ENCODE measurements around the gene ZNF175. TPM values are rescaled to one million over a fixed set of nuclear protein-coding genes. Genes with fewer than 3 reads are reported as not detected.

Gene ZNF175
- total RNA-seq, 1 experiment from 2014 or later: 6.9 TPM

DNA sequence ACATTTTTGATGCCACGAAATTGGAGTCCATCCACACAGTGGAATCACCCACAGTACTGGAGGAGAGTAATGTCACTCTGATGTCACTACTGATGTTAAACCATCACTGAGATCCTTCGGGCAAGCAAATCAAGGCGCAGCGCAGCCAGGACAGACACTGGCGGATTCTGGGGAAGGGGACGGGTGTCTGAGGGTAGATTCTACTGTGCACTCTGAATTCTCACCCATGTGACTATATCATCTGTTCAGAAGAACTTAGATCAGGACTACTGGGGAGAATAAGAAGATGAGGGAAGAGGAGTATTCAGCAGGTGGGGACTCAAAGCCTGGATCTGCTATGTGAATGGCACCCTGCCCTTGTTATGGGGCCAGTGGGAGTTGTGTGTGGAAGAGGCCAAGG lies 27.0 kb upstream of the ZNF175 start:
- POLR2A ChIA-PET: no interaction called here
- Mint-ChIP-seq H3K9me3 (ENCODE audit: unreplicated experiment) (peaks cover 8% of the 10 kb centered on the region), H3K27me3 (ENCODE audit: insufficient read depth, unreplicated experiment) (no peaks in the 10 kb centered on the region), H3K4me3 (ENCODE audit: unreplicated experiment) (no peak overlapping the region), H3K27ac (ENCODE audit: low read depth, unreplicated experiment) (no peak overlapping the region), H3K4me1 (ENCODE audit: insufficient read depth, unreplicated experiment) (no peaks in the 10 kb centered on the region), H3K36me3 (ENCODE audit: insufficient read depth, unreplicated experiment) (no peaks in the 10 kb centered on the region)
- no TSS peak for BruUV-seq (replicated peaks)
- DNase-seq (ENCODE audit: unreplicated experiment): no peak
- TF ChIP-seq, protein P1, sequence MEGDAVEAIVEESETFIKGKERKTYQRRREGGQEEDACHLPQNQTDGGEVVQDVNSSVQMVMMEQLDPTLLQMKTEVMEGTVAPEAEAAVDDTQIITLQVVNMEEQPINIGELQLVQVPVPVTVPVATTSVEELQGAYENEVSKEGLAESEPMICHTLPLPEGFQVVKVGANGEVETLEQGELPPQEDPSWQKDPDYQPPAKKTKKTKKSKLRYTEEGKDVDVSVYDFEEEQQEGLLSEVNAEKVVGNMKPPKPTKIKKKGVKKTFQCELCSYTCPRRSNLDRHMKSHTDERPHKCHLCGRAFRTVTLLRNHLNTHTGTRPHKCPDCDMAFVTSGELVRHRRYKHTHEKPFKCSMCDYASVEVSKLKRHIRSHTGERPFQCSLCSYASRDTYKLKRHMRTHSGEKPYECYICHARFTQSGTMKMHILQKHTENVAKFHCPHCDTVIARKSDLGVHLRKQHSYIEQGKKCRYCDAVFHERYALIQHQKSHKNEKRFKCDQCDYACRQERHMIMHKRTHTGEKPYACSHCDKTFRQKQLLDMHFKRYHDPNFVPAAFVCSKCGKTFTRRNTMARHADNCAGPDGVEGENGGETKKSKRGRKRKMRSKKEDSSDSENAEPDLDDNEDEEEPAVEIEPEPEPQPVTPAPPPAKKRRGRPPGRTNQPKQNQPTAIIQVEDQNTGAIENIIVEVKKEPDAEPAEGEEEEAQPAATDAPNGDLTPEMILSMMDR (IDR thresholded peaks at IDR 0.05; ENCODE audit: unreplicated experiment): no peak
- intact Hi-C loops (cut with micrococcal nuclease): no loop called here
- CTCF ChIA-PET: no interaction called here

DNA sequence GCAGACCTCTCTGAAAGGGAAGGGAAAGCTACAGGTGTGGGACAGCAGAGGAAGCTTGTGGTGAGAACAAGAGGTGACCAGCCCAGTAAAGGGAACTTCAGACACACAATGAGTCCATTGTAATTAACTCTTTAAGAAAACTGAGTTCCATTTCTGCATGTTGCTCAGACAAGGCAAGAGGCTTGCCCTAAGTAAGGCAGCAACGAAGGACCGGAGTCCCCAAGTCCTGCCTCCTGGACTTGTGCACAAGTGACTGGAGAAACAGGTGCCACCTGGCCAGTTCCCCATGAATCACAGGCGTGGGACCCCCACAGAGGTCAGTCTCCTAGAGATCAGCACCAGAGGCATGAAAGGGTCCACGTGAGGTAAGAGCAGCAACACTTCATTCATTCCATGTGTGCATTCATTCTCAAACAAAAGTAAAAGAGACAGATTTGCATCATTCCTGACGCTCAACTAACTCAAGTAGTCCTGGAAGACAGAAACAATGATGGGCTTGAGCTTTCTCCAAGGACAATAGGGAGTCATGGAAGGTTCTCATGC lies 24.9 kb upstream of the ZNF175 start:
- H3K27me3 Mint-ChIP-seq (ENCODE audit: insufficient read depth, unreplicated experiment): no peaks in the 10 kb centered on the region

DNA sequence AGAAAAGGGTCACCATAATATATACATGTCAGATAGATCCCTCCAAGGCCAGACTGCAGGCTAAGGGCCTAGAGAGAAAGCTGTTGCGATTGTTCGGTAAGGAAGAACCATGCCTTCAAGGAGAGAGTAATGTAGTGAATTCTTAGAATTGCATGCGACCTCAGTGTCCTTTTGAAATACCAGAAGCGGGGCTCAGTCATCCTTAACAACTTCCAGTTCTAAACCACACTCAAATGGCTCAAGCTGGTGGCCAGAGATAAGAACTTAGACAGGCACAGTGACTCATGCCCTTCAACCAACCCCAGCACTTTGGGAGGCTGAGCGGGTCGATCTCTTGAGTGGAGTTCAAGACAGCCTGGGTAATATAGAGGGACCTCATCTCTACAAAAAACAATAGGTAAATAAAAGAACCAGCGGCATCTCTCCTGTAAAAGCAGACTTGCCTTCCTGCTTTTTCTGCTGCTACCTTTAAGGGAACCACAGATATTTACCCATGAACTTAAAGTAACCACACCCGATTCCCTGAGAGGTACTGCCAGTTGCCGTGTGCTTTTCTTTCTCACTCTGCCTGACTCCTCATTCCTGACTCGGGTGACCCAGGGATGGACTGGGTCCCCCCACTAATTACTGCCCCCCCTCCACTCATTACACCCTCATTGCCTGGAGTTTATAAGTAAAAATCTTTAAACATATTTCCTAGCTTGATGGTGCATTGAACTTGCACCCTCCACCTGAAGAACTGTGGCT lies 24.3 kb upstream of the ZNF175 start:
- Mint-ChIP-seq H3K27ac (ENCODE audit: low read depth, unreplicated experiment) (no peak overlapping the region), H3K36me3 (ENCODE audit: insufficient read depth, unreplicated experiment) (no peaks in the 10 kb centered on the region), H3K4me1 (ENCODE audit: insufficient read depth, unreplicated experiment) (no peaks in the 10 kb centered on the region), H3K27me3 (ENCODE audit: insufficient read depth, unreplicated experiment) (no peaks in the 10 kb centered on the region), H3K4me3 (ENCODE audit: unreplicated experiment) (no peak overlapping the region), H3K9me3 (ENCODE audit: unreplicated experiment) (peaks cover 17% of the 10 kb centered on the region)
- ChIA-PET CTCF (no interaction called here), POLR2A (no interaction called here)
- DNase-seq (ENCODE audit: unreplicated experiment): no peak
- intact Hi-C loops (cut with micrococcal nuclease): no loop called here
- TF ChIP-seq, protein P1 (IDR thresholded peaks at IDR 0.05; ENCODE audit: unreplicated experiment): no peak
- BruUV-seq (replicated peaks): no TSS peak

More for the DNA sequence above, 24.9 kb upstream of the ZNF175 start:
- intact Hi-C loops (cut with micrococcal nuclease): no loop called here
- H3K27ac Mint-ChIP-seq (ENCODE audit: low read depth, unreplicated experiment): no peak overlapping the region
- TF ChIP-seq, protein P1 (IDR thresholded peaks at IDR 0.05; ENCODE audit: unreplicated experiment): no peak
- H3K4me3 Mint-ChIP-seq (ENCODE audit: unreplicated experiment): no peak overlapping the region
- no peaks in the 10 kb centered on the region for H3K36me3 Mint-ChIP-seq (ENCODE audit: insufficient read depth, unreplicated experiment)
- H3K4me1 Mint-ChIP-seq (ENCODE audit: insufficient read depth, unreplicated experiment): no peaks in the 10 kb centered on the region
- H3K9me3 Mint-ChIP-seq (ENCODE audit: unreplicated experiment): peaks cover 10% of the 10 kb centered on the region
- ChIA-PET CTCF (interaction anchor here (0.6 kb wide), 1 partner anchor 117 kb away, joined by 3 read pairs; no protein-coding TSS in a partner anchor), POLR2A (no interaction called here)
- no peak for DNase-seq (ENCODE audit: unreplicated experiment)
- no TSS peak for BruUV-seq (replicated peaks)

DNA sequence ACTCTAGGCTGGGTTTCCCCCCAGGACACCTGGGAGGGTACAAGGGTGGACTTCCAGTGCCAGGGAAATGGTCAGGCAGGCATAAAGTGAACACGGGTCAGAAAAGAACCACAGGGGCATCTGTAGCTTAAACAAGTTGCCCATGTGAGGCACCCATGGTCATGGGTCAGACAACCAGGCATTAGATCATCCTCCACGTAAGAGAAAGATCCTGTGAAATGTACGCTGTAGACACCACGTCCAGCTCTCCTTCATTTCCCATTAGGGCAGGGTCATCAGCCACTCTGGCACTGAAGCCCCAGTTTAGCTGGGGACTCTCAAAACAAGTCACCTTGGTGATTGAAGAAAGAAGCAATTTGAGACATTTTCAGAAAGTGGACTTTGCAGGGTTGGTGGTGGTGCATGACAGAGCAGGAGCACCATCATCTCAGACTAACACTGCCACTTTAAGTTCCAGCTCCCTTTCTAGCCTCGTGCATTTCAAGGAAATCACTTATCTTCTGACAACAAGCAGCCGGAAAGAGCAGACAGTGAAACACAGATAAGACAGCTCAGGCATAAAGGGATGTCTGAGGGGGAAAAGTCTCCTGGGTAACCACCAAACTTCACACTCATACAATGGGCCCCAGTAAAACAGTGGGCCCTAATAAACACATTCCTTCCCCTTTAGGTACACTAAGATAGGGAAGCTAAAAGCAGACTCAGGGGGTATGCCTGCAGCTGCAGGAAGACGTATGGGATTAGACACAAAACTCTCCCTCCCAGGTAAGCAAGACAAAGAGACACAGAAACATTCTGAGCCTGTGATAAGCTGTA lies 23.5 kb upstream of the ZNF175 start:
- H3K27me3 Mint-ChIP-seq (ENCODE audit: insufficient read depth, unreplicated experiment): no peaks in the 10 kb centered on the region
- TF ChIP-seq, protein P1 (IDR thresholded peaks at IDR 0.05; ENCODE audit: unreplicated experiment): no peak
- no peak overlapping the region for H3K4me3 Mint-ChIP-seq (ENCODE audit: unreplicated experiment)
- no peak overlapping the region for H3K27ac Mint-ChIP-seq (ENCODE audit: low read depth, unreplicated experiment)
- DNase-seq (ENCODE audit: unreplicated experiment): no peak
- BruUV-seq (replicated peaks): no TSS peak
- H3K4me1 Mint-ChIP-seq (ENCODE audit: insufficient read depth, unreplicated experiment): no peaks in the 10 kb centered on the region
- peaks cover 25% of the 10 kb centered on the region for H3K9me3 Mint-ChIP-seq (ENCODE audit: unreplicated experiment)
- H3K36me3 Mint-ChIP-seq (ENCODE audit: insufficient read depth, unreplicated experiment): no peaks in the 10 kb centered on the region
- CTCF ChIA-PET: interaction anchor here (0.7 to 1.5 kb wide), 3 partner anchors 32 to 151 kb away, joined by 4 to 5 read pairs (median 4); no protein-coding TSS in a partner anchor
- intact Hi-C loops (cut with micrococcal nuclease): no loop called here
- POLR2A ChIA-PET: interaction anchor here (0.7 kb wide), 1 partner anchor 338 kb away, joined by 4 read pairs; no protein-coding TSS in a partner anchor

All from MCF 10A (cell line).